ENCODE results near the gene SPTBN1.

The SPTBN1 gene

DNA sequence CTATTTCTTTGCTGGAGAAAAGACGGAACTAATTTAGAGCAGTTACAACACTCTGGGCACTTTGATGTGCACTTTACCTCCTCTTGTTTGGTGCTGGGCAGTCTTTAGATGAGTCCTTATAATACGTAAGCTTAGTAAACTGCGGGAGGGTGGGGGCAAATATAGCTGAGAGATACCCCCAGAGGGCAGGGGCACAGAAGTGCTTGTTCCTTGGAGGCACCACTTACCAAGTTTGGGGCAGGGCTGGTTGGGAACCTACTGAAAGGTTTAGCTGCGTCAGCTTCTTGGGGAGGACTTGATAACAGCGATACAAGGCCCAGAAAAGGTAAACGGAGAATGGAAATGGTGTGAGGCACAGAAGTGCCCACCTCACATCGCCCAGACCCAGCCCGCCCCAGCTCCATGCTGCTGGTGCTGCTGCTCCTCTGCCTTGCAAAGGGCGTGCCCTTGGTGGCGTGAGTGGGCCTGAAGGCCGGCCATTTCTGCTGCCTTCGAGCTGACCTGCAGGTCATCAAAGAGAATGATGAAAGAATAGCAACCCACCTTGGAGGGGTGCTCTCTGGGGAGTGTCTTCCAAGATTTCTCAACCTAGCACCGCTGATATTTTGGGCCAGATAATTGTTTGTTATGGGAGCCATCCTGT, 139.2 kb downstream of the SPTBN1 start:
- no peak for DNase-seq

GRCh38 chr2:54595999-54596902, 140.1 kb downstream of the SPTBN1 start:
- no peak for DNase-seq

GRCh38 chr2:54597153-54597848, 141.2 kb downstream of the SPTBN1 start:
- no peak for DNase-seq

DNA sequence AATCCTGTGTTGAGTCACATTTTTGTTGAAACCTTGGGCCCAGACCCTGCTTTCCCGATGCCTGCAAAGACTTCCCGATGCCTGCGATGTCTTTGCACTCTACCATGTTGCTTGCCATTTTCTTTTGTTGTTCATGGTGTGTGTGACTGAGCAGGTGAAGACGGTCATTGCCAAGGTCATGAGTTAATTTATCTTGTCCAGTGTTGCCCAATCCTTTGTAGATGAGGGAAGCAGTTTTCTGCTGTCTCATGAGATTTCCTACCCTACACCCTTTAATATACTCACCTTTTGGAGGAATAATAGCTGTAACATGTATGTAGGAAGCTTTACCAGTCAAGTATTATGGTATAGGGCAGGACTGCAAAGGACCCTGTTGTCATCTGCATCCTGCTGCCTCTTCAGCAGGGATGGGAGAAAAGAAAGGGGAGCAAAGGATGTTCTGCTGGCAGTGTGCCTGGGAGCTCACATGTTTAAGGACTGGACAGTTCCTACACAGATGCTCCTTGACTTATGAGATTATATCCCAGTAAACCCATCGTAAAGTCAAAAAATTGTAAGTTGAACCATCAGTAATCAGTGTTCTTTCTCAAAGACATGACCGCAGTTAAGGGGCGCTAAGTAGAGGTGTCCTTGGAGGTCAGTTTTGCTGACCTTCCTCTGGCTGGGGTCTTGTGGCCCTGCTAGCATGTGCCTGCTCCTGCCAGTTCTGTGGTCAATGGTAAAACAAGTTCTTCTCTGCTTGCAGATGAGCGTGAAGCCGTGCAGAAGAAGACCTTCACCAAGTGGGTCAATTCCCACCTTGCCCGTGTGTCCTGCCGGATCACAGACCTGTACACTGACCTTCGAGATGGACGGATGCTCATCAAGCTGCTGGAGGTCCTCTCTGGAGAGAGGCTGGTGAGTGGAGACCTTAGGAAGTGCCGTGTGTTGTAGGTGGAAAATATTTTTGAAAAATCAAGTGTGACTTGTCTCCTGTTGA, 142.5 kb downstream of the SPTBN1 start:
- DNase-seq: no peak

DNA sequence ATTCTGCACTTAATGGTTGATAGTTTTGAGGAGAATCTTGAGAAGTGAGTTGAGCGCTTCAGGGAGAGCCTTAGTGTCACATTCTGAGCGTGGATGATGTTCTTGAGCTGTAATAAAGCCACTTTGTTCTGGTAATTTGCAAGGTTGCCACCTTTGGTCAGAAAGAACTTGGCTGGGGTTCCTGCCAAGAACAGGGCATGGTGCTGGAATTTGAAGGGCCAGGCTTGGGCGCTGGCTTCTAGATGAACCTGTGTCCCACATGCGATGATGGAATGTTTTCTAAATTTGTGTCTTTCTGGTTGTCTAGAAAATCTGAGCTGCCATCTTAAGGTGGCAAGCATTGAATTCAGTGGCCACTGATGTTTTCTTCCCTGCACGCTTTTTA, 143.2 kb downstream of the SPTBN1 start:
- no peak for DNase-seq

DNA sequence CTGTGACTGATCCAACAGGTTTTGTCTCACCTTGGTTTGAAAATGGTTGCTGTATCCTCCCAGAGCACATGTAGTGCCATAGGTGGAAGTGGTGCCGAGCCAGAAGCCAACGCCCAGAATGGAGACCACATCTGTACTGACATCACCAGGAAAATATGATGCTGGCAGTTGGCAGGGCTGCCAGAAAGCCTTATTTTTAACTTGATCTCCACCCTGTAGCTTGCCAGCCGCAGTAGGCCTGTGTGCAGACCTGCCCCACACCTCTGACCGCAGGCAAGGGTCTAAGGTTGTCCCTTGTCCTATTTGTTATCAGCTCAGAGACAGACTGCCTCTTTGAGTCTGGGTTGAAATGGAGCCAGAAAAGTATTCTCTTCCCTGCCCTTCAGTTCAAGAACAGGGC, 143.8 kb downstream of the SPTBN1 start:
- no peak for DNase-seq

GRCh38 chr2:54601339-54601738, 145.2 kb downstream of the SPTBN1 start:
- no peak for DNase-seq

DNA sequence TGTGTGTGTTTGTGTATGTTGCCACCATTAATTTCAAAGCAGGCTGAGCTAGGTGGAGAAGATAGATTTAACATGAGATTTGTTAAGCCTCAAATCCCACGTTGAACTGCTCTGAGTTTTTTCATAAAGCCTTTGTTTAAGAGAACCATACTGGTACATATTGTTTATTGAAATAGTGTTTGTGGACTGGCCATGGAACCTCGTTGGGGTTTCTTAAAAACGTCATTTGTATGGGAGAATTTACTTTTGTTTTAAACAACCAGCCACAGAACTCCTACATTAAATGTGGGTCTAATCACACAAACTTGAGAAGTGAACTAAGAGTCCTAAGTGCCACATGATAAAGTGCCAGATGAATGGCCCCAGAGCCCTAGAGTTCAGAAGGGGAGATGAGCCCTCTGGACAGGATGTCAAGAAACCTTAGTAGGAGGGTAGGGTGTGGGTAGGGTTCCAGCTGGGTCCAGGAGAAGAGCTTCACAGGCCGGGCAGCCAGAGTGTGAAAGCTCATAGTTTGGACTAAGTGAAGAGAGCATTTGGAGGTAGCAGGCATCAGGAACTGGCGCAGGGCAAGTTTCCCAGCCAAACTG, 146.7 kb downstream of the SPTBN1 start:
- DNase-seq: no peak

GRCh38 chr2:54603357-54603756, 147.2 kb downstream of the SPTBN1 start:
- no peak for DNase-seq

DNA sequence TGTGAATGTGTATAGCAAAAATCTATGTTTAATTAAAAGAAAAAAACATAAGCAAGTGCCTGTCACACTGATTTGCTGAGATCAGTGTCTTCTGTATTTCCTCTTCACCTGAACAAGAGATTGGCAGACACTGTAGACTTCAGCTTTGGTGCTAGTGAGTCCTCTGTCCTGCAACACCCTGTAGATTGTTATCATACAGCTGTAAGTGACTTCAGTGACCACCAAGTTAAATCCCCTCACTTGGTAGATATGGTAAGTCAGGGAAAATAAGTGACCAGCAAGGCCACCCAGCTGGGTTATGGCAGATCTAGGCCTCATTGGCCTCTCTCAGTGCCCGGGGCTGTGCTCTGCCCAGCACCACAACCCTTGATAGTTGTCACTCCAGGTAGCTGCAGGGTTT, 147.7 kb downstream of the SPTBN1 start:
- no peak for DNase-seq

GRCh38 chr2:54604871-54605270, 148.7 kb downstream of the SPTBN1 start:
- DNase-seq: no peak

GRCh38 chr2:54605836-54606235, 149.7 kb downstream of the SPTBN1 start:
- no peak for DNase-seq

- no peak for DNase-seq
Observed at GRCh38 chr2:54606393-54606958, 150.3 kb downstream of the SPTBN1 start.

GRCh38 chr2:54608224-54608623, 152.1 kb downstream of the SPTBN1 start:
- DNase-seq: no peak

GRCh38 chr2:54609241-54609640, 153.1 kb downstream of the SPTBN1 start:
- no peak for DNase-seq

GRCh38 chr2:54609647-54610046, 153.5 kb downstream of the SPTBN1 start:
- DNase-seq: no peak

DNA sequence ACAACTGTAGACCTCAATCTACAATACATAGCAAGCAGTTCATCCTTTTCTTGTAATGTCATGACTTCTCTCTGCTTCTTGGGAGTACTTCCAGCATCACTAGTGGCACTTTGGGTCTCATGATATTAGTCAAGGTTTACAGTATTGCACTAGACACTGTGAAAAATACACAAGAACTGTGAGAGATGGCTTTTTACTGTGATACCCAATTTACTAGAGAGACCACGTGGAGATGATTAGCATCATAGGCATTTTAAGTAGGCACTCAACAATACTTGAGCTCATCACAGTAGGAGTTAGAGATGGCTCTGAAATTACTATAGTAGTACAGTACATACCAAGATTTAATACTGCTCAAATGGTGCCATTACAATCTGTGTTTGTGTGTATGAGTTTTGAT, 154.6 kb downstream of the SPTBN1 start:
- no peak for DNase-seq

- no peak for DNase-seq
Observed at GRCh38 chr2:54611830-54612545, 155.9 kb downstream of the SPTBN1 start.

DNA sequence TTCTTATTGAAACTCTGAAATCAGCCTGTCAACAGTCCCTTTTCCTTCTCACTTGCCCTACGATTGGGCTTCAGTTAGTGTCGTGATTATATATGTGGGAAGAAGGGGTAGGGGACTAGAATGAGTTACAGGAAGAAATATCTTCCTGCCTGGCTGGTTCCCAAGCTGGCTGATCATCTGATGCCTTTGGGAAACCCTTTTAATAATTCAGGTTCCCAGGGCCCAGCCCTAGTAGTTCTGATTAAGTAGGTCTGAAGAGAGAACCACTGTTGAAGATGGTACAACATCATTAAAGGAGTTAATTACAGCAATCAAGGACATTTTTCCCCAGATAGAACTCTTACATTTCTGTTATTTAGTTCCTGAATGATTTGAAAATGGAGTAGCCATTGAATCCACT, 157.3 kb downstream of the SPTBN1 start:
- DNase-seq: no peak

GRCh38 chr2:54613794-54614257, 157.7 kb downstream of the SPTBN1 start:
- no peak for DNase-seq

GRCh38 chr2:54614819-54615218, 158.7 kb downstream of the SPTBN1 start:
- DNase-seq: no peak

Data from NCI-H510A (cell line).